GM19240 (cell line): Measurements from ENCODE around the gene TUBA8.
"Not testable (repeated sequence)": the region's sequence is repeated elsewhere in the genome, so short reads cannot be mapped to it uniquely, and the experiment has no call there.

Experiments
- DNase-seq: peaks from one replicate; pipeline ENCODE4 v3.0.0; 2011; ENCODE audit warnings: low spot score; ENCODE audit not compliant: insufficient read length

Gene TUBA8

DNA sequence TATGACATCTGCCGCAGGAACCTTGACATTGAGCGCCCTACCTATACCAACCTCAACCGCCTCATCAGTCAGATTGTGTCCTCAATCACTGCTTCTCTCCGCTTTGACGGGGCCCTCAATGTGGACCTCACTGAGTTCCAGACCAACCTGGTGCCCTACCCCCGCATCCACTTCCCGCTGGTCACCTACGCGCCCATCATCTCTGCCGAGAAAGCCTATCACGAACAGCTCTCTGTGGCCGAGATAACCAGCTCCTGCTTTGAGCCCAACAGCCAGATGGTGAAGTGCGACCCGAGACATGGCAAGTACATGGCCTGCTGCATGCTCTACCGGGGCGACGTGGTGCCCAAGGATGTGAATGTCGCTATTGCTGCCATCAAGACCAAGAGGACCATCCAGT lies 16.0 kb downstream of the TUBA8 start:
- DNase-seq, result no peak

DNA sequence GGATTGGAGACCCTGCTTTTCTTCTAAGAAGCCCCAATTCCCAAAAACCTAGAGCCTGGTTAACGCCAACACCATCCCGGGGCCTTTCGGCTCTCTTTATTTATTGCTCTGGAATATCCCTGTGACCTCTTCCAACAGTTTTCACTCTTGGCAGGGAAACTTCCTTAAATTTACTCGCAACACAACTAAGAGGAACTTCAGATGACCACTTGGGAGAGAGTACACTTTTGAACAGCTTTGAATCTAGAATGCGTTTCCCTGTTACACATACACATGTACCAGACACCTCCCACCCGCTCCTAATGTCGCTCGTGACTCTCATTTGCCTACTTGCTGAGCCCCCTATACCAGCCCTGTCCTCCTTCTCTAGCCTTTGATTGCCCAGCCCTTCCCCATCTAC lies 19.4 kb downstream of the TUBA8 start:
- no peak for DNase-seq

DNA sequence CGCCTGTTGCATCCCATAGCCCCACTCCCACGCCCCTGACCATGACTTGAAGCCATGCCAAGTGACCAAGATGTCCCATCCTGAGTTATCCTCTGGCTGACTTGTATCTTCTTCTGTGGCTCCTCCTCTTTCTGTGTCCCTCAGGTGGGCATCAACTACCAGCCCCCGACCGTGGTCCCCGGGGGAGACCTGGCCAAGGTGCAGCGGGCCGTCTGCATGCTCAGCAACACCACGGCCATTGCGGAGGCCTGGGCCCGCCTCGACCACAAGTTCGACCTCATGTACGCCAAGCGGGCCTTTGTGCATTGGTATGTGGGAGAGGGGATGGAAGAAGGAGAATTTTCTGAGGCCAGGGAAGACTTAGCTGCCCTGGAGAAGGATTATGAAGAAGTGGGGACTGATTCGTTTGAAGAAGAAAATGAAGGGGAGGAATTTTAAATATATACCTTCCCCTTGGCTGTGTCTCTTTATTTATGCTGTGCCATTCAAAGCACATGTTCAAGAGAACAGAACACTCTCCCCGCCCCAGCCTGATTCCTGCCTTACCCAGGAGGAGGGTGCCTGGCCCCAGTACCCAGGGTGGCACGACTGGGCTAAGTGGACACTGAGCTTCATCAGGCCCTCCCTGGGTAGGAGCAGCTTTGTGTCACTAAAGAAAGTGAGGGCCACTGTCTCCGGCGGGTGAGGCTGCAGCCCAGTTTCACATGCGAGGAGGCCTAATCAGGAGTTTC lies 20.3 kb downstream of the TUBA8 start:
- no peak for DNase-seq

GRCh38 chr22:18133452-18133851 lies 22.8 kb downstream of the TUBA8 start:
- DNase-seq, result no peak

GRCh38 chr22:18136563-18137320 lies 26.1 kb downstream of the TUBA8 start:
- no peak for DNase-seq

DNA sequence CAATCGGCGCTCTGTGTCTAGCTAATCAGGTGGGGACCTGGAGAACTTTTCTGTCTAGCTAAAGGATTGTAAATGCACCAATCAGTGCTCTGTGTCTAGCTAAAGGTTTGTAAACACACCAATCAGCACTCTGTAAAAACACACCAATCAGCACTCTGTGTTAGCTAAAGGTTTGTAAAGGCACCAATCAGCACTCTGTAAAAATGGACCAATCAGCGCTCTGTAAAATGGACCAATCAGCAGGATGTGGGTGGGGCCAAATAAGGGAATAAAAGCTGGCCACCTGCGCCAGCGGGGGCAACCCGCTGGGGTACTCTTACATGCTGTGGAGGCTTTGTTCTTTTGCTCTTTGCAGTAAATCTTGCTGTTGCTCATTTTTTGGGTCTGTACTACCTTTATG lies 30.4 kb downstream of the TUBA8 start:
- not testable (repeated sequence) for DNase-seq

- no peak for DNase-seq
Measured at GRCh38 chr22:18144105-18144504, 33.5 kb downstream of the TUBA8 start.

GRCh38 chr22:18145676-18146388 lies 35.2 kb downstream of the TUBA8 start:
- no peak for DNase-seq

DNA sequence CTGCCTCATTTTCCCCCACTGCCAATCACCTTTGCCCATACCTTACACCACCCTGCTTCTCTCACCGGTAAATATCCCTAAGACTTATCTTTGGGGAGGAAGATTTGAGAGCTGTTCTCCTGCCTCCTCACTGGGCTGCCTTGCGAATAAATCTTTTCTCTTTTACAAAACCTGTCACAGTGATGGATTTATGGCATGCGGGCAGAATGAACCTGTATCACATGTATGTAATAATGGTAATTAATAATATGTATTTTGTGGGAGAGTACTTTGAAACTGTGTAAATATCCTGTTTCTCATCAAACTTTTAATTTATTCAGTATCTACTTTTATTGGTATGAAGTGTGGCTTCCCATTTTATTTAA lies 35.8 kb downstream of the TUBA8 start:
- DNase-seq, result no peak

DNA sequence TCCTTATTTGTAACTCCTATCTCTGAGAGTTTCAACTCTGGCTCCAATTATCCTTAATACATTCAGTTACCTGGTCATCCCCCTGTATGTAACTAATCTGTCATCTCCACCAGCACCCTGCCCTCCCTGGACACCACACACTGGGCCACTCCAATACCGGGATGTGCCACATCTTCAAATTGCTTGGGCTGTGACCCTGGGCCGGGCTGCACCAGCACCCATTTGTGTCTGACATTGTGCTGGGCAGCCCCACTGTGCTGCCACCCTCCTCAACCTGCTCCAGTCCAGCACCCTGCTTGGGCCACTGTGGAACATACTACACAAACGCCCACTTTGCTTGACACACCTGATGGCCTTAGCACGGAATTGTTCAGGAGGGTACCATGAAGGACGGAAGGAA lies 37.2 kb downstream of the TUBA8 start:
- no peak for DNase-seq

DNA sequence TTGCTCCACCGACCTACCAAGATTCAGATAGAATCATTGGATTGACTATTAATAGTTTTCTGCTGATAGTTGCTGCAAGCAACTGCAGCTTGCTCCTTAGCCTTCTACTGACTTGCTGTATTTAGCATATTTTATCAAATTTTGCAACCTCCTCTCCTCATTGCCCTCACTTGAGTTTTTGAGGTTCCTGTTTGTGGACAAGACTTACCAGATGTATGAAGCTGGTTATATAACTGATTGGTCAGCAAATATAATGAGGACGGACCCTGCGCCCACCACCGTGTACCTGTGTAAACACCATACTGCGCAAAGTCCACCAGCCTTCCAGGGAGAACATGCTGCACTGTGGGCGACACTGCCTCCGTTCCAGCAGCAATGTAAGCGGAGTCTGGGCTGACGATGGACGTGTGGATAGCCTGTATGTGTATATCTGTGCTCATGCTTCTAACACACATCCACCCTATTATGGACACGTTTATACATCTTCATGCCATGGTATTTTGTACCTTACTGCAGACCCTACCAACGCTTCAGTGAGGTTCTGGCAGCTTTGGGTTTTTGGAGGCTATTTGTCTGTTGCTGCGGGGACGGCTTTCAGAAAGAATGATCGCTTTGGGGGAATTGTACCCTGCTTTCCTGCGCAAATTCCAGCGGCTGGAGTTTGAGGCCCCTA lies 37.8 kb downstream of the TUBA8 start:
- no peak for DNase-seq

DNA sequence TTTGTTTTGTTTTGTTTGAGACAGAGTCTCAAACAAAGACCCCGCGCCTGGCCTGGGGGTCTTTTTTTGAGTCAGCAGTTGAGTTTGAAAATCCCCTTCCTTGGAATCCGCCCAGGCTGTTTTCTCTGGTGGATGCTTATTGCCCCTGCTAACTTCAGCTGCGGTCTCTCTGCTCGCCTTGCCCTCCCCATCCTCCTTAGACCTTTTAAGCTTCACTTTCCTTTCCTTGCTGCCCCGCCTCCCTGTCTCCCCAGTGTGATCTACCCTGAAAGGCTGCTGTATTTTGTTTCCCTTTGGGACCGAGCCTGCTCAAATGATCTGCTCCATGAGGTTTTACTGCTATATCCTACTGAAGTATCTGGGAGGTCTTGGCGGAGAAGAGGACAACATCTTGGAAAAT lies 41.9 kb downstream of the TUBA8 start:
- DNase-seq, result peak; percentile 64

GRCh38 chr22:18154821-18155390 lies 44.3 kb downstream of the TUBA8 start:
- no peak for DNase-seq

GRCh38 chr22:18155546-18155945 lies 44.9 kb downstream of the TUBA8 start:
- DNase-seq, result not testable (repeated sequence)

DNA sequence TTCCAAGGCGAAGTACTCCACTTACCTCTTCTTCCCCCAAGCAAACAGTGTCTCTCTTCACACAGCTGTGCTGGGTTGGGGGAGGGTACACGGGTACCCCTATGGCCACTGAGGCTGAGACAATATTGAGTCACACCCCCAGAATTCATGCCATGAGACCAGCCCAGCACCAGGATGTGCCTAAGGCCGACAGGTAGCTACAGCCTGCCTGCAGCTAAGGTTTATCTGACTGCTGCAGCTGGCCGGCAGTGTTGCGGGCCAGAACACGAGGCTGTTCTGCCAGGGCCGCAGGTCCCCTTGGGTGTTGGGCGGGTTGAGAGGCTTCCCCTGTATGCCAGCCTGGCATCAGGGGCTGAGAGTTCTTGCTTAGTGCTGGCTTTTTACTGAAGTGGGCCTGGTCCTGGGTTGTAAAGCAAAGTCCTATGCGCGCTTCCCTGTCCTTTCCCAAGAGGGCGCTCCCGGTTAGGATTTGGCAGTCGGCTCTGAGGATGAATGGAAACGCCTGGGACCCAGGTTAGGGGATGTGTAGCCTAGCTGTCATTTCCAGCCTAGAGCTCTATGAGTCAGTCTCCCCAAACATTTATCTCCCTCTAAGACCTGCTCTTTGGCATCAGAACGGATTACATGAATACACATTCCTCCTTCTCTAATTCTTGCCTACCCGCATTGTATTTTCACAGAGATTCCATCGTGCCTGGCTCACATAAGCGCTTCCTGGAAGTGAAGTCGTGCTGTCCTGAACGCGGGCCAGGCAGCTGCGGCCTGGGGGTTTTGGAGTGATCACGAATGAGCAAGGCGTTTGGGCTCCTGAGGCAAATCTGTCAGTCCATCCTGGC lies 46.5 kb downstream of the TUBA8 start:
- peak; percentile 34 for DNase-seq

- no peak for DNase-seq
Measured at GRCh38 chr22:18157714-18158028, 47.1 kb downstream of the TUBA8 start.

- DNase-seq, result not testable (repeated sequence)
Measured at GRCh38 chr22:18160641-18161040, 50.0 kb downstream of the TUBA8 start.

GRCh38 chr22:18163843-18164242 lies 53.2 kb downstream of the TUBA8 start:
- DNase-seq, result peak; percentile 47

DNA sequence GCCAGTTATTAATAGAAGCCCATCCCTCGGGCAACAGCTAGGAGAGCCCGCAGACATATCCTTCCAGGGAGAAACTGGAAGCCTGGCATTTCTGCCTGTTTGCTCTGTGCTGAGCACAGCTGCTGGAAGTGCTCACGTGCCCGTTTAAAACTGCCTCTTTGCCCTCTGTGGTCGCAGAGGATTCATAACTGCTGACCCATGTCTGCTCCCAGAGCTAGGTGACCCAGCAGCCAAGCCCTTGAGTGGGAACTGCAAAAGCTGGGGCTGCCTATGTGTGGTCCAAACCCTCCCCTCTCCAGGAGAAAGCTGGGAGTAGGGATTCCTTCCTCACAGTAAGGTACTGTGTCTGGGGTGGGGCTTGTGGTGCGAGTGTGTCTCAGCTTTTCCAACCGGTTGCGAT lies 54.0 kb downstream of the TUBA8 start:
- DNase-seq, result not testable (repeated sequence)

- DNase-seq, result not testable (repeated sequence)
Measured at GRCh38 chr22:18165356-18165755, 54.7 kb downstream of the TUBA8 start.

GRCh38 chr22:18170284-18170683 lies 59.7 kb downstream of the TUBA8 start:
- DNase-seq, result not testable (repeated sequence)
